ENCODE measurements around the gene IFI44L.

The IFI44L gene

DNA sequence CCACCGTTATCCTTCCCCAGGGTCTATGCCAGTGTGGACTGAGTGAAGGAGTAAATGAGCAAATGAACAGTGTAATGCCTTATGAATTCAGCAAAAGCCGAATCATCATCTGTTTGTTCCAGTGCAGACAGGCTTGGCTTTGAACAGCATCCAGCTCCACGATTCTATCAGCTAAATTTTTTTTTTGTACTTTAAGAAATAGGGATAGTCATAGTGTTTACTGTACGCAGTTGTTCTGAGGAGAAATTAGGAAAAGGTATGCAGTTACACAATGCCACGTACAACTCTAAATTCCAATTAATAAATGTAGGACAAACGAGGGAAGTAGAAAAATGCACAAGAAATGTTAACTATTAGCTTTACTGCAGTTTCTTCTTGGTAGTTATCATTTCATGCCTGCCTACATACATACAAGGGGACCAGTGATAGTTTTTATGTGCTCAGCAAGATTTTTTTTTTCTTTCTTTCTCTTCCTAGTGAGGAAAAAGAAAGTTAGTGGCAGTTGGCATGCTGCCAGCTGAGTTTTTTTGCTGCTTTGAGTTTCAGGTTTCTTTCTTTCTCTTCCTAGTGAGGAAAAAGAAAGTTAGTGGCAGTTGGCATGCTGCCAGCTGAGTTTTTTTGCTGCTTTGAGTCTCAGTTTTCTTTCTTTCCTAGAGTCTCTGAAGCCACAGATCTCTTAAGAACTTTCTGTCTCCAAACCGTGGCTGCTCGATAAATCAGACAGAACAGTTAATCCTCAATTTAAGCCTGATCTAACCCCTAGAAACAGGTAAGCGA lies at the start of gene IFI44L:
Gene IFI44L (plus strand): TSS at position 646 of the 777 bp plus-strand sequence. CDS start 7,468 bp downstream, outside the sequence.
- peak; percentile 44 for DNase-seq

DNA sequence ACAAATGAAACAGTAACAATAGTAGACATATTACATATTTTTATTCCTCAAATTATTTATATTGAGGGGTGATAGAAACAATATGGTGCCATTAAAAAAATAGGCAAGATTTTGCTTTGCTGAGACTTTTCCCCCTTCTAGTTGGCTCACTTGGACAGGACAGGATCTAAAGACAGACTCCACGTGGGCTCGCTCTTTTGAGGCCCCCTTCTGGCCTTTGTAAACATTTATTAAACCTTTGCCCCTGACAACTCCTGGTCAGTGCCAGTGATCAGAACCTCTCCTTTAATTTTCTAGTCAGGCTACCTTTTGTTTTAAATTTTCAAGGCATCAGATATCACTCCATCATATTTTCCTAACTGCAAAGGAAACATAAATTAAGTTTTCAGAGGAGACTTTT lies 49.7 kb upstream of the IFI44L start:
- DNase-seq, result peak; percentile 3

DNA sequence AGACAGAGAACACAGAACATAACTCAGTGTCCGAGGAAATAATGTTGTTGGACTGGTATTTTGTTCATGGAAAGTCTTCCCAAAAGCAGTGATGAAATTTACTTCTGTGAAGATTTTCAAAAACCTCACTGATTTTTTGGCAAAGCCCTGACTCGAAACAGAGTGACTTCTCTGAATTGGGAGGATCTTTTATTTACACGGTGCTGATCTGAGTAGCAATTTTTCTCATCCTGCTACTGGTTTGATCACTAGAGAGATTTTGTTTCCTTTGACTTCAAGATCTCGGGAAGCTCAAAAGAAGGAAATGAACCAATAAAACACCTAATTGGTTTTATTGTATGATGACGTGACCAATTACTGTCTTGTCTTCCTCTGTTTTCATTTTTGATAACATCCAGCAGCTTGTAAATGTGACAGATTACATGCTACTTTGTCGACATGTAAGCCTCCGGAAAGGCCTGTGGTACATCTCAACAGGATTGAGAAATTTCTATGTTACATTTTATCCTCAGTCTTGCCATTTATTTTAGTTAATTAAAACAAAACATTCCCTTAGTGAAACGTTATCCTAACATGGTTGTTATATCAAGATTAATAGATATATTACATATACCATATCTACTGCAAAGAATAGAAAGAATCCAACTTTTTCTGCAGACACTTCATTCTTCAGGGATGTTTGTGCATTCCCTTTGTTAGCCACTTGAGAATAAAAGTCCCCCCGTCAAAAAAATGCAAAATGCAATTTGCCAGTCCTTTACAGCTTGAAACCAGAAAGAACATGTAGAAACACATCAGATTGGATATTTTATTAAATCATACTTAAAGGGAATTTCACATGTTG lies 42.8 kb upstream of the IFI44L start:
- no peak for DNase-seq

DNA sequence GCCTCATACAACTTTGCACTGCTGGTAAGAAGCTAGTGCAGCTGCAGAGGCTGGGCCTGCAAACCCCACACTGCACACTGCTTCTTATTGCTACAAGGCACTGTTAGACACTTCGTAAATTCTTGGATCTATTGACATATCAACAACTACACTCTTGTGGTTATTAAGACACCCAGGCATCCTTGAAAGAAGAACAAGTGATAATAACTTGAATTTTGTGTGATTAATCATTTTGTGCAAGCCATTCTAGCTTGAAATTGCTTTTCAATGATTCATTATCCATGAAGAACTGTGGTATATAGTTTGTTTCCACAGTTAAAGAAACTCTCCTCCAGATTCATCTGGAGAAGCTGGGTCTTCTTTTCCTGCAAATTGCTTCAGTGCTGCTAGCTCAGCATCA lies 33.7 kb upstream of the IFI44L start:
- no peak for DNase-seq

DNA sequence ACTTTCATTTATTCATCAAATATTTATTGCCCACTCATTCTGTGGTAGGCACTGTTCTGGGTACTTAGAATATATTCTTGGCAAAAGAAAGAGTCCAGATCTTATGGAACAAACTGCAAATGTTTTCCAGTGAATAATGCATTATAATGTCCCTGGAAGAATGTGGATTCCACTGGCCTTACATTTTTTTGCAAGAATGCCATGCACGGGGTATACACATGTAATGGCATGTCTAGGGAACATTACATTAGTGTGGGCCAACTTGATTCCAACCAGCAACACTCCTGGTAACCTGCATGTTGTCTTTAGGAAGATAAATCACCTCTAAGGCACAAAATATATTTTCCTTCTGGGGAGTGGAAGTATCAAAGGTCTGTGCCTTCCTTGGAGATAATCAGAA lies 33.0 kb upstream of the IFI44L start:
- no peak for DNase-seq

DNA sequence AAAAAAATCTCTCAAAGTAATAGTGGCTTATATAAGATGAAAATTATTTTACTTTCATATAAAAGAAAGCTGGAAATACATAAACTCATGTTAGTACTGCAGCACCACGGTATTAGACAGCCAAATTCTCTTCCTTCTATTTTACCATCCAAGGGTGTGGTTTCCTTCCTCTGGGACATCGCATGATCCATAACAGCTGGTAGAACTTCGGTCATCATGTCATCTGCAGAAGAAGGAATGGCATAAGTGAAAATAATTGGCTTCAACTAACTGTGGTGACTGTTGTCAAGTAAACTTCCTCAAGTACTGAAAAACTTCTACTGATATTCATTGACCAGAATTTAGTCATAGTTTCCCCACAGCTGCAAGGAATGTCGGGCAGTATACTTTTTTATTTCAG lies 28.3 kb upstream of the IFI44L start:
- no peak for DNase-seq

DNA sequence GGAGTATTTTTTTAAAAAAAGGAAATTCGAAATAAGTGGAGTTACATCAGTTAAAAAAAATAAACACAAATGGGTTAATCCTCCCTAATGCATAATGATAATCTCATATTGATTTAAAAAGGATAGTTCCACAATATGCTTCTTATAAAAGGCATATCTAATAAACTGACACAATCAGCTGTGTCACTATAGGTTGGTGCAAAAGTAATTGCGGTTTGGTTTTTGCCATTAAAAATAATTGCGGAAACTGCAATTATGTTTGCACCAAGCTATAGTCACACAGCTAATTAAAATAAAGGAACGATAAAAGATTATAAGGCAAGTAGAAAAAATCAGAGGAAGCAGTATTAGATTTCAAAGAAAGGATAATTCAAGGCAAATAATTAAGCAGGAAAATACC lies 21.0 kb upstream of the IFI44L start:
- no peak for DNase-seq

DNA sequence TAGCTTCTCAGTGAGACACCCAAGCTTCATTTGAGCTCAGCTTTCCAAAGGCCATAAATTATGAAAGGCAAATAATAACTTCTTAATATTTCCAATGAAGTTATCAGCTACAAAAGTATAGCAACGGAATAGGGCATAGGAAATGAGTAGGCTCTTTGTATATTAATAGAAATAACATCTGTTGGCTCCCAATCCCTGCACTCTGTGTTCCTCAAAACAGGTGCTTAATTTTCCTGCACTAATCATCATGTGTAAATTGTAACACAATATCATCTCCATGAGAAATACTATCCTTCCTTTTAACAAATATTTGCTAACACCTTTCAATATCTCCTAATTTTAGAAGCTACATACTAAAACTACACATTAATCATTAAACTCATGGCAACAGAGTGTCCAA lies 19.2 kb upstream of the IFI44L start:
- no peak for DNase-seq

DNA sequence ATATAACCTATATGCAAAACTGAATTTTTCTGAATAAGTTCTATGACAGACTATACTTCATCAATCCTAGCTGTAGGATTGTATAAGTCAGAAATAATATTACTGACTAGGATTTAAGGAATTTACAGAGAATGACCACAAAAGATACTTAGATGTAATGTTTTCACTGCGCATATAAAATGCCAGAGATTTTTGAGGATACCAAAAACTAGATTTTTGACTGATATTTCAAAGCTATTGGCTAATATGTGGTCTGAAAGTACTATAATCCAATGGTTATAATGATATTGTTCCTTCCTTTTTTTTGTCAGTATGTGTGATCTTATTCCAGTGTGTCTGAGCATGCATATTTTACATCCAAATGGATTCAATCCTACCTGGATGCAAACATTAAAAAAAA lies 17.0 kb upstream of the IFI44L start:
- no peak for DNase-seq

DNA sequence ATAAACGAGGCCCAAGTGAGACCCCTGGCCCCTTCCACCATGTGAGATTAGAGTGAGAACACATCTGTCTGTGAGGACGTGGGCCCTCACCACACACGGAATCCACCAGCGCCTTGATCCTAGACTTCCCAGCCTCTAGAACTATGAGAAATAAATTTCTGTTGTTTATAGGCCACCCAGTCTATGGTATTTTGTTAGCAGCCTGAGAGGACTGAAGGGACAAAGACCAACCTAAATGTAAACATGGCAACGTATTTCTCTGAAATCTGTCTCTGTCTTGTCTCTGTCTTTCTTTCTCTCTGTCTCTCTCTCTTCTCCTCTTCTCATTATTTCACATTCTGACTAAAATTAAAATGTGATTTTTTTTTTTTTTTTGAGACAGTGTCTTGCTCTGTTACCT lies 15.6 kb upstream of the IFI44L start:
- no peak for DNase-seq

DNA sequence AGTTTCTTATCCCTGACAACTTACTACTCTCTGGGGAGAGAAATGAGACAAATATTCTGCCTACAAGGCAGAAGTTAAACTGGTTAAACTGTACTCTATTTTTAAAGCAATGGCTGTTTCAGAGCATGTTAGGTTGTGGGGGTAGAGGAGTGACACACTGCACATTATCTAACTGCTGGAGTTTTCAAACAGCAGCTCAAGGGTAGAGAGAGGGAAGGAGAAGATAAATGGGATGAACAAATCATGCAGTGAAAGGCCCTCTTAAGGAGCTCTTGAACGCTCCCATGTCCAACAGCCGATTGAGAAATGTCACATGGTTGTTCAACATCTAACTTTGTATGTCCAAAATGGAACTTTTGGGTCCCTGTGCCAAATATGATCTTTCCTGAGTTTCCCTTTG lies 14.0 kb upstream of the IFI44L start:
- DNase-seq, result no peak

DNA sequence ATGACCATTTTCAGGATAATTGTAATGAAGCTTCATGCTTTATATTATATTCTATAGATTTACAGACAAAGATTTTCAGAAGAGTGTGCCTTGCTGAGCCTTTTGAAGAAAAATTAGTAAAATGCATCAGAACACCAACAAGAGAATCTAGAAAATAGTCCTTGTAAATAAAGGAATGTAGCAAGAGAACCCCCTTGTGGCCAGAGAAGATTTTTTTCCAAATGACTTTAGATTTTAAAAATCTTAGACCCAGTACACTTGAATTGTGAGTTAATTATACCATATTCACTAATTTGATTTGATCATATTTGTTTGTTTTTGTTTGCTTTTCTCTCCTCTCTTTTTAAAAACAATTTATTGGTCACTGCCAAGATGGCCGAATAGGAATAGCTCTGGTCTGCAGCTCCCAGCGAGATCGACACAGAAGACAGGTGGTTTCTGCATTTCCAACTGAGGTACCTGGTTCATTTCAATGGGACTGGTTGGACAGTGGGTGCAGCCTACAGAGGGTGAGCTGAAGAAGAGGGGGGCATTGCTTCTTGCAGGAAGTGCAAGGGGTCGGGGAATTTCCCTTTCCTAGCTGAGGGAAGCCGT lies 12.8 kb upstream of the IFI44L start:
- peak; percentile 49 for DNase-seq

DNA sequence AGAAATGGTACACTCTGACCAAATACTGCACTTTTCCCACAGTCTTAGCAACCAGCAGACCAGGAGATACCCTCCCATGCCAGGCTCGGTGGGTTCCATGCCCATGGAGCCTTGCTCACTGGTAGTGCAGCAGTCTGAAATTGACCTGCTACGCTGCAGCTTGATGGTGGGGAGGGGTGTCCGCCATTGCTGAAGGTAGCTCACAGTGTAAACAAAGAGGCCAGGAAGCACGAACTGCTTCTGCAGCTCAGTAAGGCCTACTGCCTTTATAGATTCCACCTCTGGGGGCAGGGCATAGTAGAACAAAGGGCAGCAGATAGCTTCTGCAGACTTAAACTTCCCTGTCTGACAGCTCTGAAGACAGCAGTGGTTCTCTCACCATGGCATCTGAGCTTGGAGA lies 12.3 kb upstream of the IFI44L start:
- no peak for DNase-seq

DNA sequence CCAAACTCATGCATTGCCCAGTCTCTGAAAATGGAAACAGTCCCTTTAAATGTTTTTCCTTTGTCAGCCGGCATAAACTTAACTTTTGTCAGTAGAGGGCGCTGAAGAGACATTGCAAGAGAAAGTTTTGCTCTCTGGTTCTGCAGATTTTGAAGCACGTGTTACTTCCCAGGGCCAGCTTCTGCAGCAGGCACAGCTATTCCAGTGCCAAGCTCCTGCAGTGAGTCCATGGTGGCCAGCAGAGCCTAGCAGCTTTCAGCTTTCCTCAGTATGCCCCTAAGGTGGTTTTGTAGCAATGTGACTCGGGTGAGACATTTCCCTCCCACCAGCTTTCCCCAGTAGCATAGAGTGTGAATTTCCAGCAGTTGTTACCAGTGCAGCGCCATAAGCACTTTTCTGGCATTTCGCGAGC lies 2.6 kb upstream of the IFI44L start:
- DNase-seq, result peak; percentile 93

DNA sequence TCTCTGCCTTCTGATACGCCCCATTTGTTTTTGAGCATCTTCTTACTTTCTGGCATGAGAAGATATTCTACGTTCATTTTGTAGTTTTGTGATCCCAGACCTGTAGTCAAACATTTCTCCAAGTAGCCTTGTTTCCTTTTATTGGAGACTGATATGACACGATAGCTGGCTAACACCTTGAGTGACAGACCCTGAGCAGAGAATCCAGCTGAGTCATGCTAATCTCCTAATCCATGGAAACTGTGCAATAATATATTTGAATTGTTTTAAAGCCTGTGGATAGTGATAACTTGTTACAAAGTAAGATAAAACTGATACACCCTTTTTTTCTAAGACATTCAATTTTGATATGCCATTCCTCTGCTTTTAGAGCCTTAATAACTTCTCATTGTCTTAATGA lies 1.2 kb upstream of the IFI44L start:
- DNase-seq, result peak; percentile 62

DNA sequence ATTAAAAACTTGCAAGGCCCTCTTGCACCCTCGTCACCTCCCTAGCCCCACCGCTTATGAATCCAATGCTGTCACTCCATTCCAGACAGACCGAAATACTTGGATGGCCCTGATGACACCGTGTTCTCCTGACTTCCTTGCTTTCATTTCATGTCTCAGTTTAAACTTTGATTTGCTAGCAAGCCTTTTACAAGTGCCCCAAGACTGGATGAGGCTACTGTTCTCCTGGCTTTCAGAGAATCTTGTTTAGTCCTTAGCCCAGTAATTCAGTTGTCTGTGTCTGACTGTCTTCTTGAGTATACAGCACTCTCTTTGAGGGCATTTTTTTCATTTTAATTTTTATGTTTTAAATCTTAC lies 824 bp upstream of the IFI44L start:
- DNase-seq, result peak; percentile 30

DNA sequence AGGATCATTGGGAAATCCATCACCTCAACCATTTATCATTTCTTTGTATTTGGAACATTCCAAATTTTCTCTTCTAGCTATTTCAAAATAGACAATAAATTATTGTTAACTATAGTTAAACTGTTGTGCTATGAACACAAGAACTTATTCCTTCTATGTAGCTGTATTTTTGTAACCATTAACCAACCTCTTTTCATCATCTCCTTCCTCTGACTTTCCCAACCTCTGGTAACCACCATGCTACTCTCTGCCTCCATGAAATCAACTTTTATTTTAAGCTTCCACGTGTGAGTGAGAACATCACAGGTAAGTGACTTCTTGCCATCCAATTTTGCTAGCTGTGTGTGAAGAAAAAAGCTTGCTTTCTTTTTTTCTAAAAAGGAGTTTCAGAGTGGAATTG lies 418 bp downstream of the IFI44L start:
- DNase-seq, result no peak

DNA sequence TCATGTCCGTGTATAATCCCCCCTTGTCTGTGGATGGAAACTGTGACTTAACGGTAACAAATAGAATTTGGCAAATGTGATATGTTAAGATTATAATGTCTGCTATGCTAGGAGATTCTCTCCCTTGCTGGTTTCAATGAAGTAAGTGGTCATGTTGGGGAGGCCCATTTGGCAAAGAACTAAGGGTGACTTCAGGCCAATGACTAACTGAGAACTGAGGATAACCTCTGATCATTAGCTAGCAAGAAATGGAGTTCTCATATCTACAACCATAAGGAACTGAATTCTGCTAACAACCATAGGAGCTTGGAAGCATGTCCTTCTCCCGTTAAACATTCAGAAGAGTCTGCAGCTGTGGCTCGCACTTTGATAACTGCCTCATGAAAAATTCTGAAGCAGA lies 2.3 kb downstream of the IFI44L start:
- DNase-seq, result no peak

DNA sequence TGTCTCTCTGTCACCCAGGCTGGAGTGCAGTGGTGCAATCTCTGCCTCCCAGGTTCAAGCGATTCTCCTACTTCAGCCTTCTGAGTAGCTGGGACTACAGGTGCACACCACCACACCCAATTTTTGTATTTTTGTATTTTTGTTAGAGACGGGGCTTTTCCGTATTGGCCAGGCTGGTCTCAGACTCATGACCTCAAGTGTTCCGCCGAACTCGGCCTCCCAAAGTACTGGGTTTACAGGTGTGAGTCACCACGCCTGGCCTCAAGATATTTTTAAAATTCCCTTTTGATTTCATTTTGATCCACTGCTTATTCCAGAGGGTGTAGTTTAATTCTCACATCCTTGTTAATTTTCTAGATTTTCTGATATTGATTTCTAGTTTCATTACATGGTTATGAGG lies 3.8 kb downstream of the IFI44L start:
- DNase-seq, result no peak

DNA sequence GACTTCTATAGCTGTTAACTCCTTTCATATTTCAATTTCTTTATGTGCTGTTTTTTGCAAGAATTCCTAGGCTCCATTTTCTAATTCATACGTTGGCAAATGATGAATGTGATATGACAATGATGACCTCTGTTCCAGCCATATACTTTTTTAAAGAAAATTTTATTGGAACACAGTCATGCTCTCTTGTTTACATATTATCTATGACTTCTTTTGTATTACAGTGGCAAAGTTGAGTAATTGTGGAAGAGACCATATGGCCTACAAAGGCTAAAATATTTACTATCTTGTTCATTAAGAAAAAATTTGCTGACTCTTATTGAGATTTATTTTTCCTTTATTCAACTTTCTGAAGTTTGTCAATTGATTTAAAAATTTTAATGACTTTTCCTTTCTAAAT lies 7.1 kb downstream of the IFI44L start:
- no peak for DNase-seq

DNA sequence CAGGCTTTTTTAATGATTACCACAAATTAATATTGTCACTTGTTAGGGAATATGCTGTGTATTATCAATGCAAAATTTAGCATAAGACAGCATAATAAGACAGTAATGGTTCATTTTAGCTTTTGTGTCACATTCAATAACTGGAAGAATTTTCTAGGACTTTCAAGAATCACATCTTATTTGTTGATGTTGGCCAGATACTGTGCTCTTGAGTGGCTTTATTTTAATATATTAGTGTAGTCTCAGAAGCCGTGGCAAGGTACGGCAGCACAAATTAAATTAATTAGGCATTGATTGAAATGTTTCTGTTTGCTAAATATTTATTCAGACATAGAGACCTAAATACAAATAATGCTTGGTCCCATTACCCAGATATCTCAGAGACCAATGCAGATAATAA lies 10.4 kb downstream of the IFI44L start:
- no peak for DNase-seq

DNA sequence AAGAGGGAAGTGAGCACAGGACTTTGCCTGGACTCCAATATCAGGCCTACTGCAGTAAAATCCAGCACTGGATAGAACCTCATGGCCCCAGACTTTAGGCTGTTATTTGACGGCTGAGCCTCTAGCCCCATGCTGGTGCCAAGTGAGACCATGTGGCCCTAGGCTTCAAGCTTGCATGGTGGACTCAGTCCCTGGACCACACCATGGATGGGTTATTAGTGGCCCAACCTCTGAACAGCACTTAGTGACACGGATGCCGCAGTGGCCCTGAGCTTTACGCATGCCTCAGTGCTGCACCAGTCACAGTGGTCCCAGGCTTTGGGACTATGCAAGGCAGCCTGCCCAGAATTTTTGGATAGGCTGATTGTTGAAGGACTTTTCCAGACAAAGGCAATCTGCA lies 13.0 kb downstream of the IFI44L start:
- DNase-seq, result no peak

DNA sequence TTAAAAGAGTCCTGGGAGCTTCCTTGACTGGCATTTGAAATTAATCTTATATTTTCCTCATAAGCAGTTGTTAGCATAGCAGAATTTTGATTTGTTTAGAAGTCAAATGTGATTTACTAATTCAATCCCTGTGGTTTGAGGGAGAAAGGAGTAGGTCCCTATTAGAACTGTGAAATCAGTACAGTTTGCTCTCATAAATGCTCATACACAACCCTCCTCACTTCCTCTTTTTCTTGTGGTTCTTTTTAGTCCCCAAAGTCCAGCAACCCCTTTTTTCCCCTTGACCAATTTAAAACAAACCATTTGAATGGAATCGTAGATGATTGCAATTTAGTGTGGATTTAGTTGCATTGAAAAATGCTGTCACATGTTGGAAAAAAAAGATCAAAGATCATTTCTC lies 20.2 kb downstream of the IFI44L start:
- peak; percentile 17 for DNase-seq

DNA sequence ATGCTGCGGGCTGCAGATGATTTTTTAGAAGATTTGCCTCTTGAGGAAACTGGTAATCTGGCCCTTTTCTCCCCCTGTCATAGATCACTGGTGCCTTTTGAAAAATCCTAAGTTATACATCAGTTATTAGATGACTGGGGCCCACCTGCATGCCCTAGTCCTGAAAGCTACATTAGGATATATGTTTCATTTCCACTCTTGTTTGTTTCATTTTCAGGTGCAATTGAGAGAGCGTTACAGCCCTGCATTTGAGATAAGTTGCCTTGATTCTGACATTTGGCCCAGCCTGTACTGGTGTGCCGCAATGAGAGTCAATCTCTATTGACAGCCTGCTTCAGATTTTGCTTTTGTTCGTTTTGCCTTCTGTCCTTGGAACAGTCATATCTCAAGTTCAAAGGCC lies 21.3 kb downstream of the IFI44L start:
- no peak for DNase-seq
